IPS-18c (cell line): Measurements from ENCODE around the gene SCIMP.
"Not testable (repeated sequence)": the region's sequence is repeated elsewhere in the genome, so short reads cannot be mapped to it uniquely, and the experiment has no call there.

Experiments
- H3K4me3 ChIP-seq: 2 replicates; pipeline ENCODE4 v1.7.0; 2013; ENCODE audit warnings: low read depth, mild to moderate bottlenecking, low read length, moderate library complexity; ENCODE audit not compliant: insufficient read depth
- H3K9me3 ChIP-seq: one replicate; pipeline ENCODE4 v1.6.1; 2013; ENCODE audit warnings: mild to moderate bottlenecking, low read length, moderate library complexity; ENCODE audit not compliant: control insufficient read depth, insufficient read depth

SCIMP gene

GRCh38 chr17:5161793-5162192 lies 72.9 kb downstream of the SCIMP start:
- H3K4me3 ChIP-seq, H3K9me3 ChIP-seq: not testable (repeated sequence)

GRCh38 chr17:5160702-5161101 lies 74.0 kb downstream of the SCIMP start:
- H3K9me3 ChIP-seq: not testable (repeated sequence)

More at GRCh38 chr17:5160702-5161101, 74.0 kb downstream of the SCIMP start:
- H3K4me3 ChIP-seq: not testable (repeated sequence)
